Astrocyte (in vitro differentiated cells and primary cell): Measurements from ENCODE around the gene ZNF335.

Experiments used
- CTCF ChIP-seq: IDR thresholded peaks from 2 replicates; pipeline ENCODE4 v1.5.1; 2011; ENCODE audit warnings: low read depth, mild to moderate bottlenecking, inconsistent platforms, low read length, moderate library complexity; ENCODE audit not compliant: insufficient read depth
- EZH2 ChIP-seq: IDR thresholded peaks from 2 replicates; pipeline ENCODE4 v1.6.1; 2012; ENCODE audit warnings: mild to moderate bottlenecking, low read length, inconsistent platforms; ENCODE audit not compliant: insufficient read depth

DNA sequence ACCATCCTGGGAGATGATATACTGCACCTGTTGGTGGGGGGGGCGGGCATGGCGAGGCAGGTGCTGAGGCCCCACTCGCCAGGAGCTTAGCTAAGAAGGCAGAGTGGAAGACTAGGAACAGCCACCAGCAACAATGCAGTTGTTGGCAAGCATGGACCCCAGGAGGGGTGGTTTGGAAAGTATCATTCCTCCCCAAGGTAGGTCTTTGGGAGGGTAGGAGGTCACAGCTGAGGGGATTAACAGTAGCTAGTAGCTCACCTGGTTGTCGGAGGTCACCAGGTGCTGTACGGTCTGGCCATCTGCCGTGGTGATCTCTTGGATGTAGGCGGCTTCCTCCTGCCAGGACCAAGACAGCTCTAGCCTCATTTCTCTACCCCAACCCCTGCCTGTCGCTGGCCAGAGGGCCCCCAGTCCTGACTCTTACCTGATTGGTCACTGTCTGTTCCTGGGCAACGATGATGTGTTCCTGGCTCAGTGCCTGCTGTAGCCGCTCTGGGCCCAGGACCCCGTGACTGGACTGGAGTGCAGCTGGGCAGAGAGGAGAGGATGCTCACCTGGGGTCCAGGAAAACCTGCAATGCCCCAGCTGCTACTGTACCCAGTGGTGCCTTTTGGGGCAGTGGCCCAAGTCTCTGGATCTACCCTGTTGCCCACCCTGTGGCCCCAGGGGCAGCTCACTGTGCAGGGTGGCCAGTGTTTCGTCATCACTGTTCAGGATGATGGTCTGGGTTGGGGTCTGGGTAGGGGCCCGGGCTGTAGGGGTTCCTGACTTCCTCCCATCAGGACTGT is 22.3 kb downstream of the ZNF335 start:
- no peak for TF ChIP-seq CTCF
- no peak for TF ChIP-seq EZH2
